Stimulated activated CD8-positive, alpha-beta memory T cell treated with anti-CD3 and anti-CD28 coated beads, Interleukin-4, amount 100 ng/mL, for 24 hours (primary cell): Measurements from ENCODE around the gene KRT26.
"Not testable (repeated sequence)": the region's sequence is repeated elsewhere in the genome, so short reads cannot be mapped to it uniquely, and the experiment has no call there.

Source experiments
- DNase-seq: peaks from one replicate; pipeline ENCODE4 v3.0.0-alpha.2; 2020; ENCODE audit warnings: low read depth

KRT26 gene

DNA sequence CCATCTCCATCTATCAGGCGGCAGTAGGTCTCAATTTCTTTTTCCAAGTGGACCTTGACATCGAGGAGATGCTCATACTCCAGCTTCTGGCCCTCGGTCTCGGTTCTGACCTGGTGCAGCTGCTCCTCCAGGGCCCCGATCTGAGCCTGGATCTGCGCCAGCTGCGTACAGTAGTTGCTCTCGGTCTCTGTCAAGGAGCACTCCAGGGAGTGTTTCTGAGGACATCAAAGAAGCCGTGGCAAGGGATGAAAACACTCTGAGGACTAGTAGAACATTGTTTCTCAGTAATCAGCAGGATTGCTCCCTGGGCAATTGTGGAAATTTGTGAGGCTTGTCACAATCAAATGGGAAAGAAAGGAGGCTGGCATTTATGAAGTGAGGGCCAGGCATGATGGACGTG lies 21.8 kb upstream of the KRT26 start:
- no peak for DNase-seq

DNA sequence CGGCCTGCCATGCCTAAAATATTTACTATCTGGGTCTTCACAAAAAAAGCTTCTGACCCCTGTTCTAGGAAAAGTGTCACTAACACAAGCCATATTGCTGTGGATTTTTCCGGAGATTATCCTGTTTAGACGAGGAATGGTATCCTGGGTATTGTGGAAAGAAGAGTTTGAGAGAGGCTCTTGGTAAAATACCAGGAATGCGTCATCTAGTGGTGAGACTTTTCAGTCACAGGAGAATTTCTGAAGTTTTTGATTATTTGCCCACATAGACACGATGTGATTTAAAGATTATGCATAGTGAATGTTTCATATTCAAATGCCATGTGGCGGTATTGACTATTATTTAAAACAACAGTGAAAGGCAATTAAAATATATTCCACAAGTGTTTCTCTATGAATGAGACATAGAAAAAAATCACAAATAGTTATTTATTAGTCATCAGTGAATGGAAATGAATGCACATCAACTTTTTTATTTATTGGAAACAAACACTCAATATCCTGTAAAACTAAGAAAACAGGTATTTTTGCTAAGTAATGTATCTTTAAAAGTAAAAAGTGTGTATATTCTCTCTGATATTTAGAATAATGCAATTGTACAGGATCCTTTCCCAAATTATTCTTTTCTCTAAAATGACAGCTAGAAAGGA lies 19.9 kb upstream of the KRT26 start:
- no peak for DNase-seq

DNA sequence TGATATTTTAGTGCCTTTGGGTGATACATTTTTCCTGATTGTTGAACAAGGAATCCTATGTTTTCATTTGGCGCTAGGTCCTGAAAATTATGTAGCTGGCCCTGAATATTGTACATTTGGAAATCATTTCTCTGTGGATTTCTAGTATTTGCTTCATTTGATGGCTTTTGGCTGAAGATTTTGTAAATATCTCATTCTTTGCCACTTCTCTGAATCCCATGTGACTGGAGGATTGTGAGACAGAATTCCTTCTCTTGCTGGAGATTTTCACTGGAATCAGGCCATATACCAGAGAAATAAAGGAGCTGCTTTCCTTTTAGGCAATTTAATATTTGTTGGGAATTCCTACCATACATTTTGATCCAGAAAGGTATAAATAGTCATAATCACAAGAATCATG lies 19.1 kb upstream of the KRT26 start:
- no peak for DNase-seq

DNA sequence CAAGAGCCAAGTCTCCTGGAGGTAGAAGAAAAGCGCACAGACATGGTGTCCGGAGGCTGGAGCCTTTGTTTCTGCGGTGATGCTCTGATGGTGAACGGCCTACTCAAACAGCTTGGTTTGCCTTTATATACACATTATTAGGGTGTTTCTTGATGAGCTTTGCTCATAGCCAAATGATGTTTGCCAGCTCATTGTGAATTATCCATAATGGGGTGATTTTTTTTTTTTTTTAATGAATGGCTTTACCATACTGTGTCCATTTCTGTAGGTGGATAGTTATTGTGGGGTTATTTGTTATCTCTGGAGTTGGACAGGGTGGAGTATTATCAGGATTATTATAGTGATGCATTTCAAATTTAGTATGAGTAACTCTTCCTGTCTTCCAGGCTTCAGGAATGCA lies 10.4 kb upstream of the KRT26 start, which contains the start of gene KRT27:
KRT27 (minus strand) TSS at position 101 of the 400 bp plus-strand sequence; CDS start at position 44, 57 bp downstream.
- no peak for DNase-seq

DNA sequence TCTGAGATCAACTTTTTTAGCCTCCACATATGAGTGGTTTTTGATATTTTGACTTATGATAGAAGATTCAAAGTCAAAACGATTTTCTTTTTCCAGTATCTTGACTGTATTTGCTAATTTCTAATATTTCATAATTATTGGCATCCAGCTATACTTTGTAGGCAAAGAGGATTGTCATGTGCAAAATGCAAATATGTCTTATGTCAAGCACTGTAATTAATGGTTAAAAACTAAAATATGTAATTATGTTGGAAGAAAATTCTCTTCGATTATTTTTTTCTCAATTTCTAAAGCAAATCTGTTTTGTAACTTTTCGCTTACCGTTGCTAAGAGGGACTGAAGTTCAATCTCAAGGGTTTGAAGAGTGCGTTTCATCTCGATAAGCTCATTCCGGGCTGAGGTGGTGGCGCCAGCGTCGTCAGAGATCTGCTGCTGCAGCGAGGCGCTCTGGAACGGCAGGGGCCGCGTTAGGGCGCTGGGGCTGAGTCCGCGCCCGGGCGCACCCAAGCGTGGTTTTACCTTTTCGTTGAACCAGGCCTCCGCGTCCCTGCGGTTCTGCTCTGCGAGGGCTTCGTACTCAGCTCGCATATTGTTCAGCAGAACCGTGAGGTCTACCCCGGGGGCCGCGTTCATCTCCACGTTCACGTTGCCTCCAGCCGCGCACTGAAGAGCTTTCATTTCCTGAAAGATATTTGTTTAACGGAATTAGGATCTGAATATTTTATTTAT lies 7.3 kb upstream of the KRT26 start:
- no peak for DNase-seq

DNA sequence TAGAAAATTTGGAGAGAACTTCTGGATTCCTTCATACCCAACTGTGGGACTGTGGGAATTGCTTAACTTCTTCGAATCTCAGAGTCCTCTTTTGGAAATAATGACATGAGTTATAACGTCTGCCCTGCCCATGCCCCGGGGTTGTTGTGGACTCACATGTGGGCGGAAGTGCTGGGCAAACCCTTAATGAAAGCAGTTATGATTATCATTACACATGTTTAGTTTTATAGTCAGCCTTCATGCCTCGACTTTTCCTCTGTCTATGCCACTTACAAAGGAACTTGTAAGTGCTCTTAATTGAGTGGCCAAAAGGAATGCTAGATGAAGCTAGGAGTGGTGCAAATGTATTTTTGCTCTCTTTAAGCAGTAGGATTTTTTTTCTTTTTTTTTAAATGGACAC lies 6.5 kb upstream of the KRT26 start:
- DNase-seq, result no peak

DNA sequence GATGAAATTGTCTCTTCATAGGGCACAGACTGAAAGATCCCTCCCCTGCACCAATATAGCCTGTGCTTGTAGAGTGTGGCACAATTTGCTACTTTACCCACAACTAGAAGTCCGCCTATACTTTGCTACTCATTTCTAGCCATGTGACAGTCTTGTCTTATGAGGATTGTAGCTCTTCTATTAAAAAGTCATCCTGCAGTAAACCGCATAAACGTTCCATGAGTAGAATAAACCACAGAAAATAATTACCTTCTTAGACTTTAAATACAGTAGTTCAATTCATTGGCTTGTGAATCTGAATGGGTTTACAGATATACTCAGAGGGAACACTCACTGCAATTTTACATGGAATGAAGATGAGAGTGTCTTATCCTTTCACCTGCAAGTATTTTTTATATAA lies 6.0 kb upstream of the KRT26 start:
- no peak for DNase-seq

DNA sequence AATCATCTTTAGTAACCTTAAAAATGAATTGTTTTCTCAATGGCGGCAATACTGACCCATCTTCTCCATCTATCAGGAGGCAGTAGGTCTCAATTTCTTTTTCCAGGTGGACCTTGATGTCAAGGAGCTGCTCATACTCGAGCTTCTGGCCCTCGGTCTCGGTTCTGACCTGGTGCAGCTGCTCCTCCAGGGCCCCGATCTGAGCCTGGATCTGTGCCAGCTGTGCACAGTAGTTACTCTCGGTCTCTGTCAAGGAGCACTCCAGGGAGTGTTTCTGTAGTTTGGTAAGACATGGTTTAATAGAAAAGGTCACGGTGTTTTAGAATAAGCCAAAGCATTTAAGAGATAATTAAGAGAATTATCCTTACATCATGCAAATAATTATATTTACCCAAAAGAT lies 5.5 kb upstream of the KRT26 start:
- no peak for DNase-seq

DNA sequence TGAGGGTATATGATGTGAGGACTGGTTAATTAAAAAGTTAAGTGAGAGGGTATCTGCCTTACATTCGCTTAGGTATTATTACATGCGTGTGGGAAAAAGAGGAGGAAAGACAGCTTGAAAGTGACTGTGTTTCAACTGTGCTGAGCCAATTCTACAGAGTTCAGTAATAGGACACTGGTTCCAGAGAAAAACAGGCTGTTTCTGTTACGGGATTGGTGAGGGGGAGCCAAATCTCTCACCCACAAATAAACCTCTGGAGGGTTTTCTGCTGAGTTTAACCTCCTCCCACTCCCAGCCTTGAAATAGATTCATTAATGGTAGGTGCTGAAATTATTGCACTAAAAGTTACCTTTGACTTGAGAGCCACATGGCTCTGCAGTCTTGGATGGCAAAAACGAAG lies 3.9 kb upstream of the KRT26 start:
- no peak for DNase-seq

DNA sequence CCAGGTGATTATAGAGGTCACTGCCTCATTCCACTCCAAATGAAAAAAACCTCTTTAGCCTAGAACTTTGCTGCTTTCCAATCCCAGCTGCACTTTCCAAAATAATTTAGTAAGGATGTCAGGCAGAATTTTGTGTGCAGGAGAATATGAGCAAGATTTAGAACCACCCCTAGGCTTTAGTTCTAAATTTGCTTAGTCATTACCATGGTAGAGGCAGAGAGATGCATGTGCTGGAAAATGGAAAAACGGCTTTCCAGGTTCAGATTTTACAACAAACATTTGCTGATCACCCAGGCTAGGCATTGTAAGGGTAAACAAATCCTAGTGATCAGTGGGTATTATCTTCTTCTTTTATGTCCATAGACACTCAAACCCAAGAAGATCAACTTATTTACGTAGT lies 6.3 kb downstream of the KRT26 start:
- DNase-seq, result no peak

DNA sequence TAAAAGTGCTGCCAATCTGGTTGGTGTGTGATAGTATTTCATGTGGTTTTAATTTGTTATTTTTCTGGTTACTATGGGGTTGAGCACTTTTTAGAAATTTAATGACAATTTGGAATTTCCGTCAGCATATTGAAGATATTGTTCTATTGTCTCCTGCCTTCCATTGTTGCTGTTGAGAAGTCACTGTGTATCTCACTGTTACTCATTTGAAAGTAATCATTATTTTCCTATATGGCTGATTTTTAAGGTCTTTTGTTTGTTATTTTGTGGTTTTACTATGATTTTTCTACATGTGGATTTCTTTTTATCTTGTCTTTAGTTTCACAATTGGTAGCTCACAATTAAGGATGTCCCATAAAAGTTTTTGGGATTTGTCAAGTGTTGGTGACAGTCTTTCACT lies 8.2 kb downstream of the KRT26 start:
- no peak for DNase-seq

DNA sequence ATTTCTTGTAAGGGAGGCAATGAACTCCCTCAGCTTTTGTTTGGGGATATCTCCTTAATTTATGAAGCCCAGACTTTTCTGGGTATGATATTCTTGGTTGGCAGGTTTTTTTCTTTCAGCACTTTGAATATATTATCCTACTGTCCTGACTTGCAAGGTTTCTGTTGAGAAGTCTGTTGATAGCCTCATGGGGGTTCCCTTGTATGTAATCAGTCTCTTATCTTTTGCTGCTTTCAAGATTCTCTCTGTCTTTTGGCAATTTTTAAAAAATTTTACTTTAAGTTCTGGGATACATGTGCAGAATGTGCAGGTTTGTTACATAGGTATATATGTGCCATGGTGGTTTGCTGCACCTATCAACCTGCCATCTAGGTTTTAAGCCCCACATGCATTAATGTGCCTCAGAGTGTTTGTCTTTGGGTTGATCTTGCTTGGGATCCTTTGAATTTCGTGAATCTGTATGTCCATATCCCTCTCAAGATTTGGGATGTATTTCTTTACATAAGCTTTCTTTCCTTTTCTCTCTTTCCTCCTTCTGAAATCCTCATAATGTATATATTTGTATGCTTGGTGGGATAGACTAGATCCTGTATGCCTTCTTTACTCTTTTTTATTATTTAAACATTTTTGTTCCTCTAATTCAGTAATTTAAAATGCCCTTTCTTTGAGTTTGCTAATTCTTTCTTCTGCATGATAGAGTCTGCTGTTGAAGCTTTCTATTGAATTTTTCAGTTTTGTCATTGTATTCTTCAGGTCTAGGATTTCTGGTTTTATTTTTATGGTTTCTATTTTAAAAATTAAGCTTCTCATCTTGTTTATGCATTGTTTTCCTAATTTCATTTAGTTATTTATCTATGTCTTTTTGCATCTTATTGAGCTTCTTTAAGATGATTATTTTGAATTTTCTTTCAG lies 11.6 kb downstream of the KRT26 start:
- DNase-seq, result no peak

DNA sequence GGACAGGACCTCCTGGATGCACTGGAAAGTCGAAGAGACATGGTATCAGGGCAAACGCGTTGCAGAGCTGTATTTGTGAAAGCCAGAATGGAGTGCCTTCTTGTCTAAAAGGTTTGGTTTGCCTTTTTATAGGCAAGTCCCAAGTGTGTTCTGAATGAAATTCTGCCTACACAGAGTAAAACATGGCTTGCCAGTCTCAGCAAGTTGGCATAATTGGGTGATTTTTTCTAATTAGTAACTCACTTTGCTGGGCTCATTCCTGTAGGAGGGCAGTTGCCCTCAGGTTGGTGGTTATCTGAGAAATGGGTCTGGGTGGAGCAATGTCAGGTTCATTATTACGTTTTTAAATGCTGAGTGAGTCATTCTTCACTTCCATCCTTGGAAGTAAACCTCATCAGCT lies 16.8 kb downstream of the KRT26 start, which contains the start of gene KRT25:
KRT25 (minus strand) TSS at position 101 of the 400 bp plus-strand sequence; CDS start at position 41, 60 bp downstream.
- DNase-seq, result no peak

DNA sequence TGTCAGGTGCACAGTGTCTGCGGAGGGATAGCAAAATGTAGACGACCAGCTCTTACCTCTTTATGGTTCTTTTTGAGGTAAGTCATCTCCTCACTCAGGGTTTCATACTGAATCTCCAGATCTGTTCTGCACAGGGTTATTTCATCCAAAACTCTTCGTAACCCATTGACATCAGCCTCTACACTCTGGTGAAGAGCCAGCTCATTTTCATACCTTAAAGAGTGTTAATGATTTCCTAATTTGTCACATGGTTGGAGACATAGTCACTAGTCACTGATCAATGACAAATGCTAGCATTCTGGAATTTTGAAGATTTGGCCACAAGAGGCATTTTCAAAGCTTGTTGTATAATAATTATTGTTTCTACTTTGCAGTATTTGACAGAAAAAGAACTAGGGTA lies 18.2 kb downstream of the KRT26 start:
- no peak for DNase-seq

DNA sequence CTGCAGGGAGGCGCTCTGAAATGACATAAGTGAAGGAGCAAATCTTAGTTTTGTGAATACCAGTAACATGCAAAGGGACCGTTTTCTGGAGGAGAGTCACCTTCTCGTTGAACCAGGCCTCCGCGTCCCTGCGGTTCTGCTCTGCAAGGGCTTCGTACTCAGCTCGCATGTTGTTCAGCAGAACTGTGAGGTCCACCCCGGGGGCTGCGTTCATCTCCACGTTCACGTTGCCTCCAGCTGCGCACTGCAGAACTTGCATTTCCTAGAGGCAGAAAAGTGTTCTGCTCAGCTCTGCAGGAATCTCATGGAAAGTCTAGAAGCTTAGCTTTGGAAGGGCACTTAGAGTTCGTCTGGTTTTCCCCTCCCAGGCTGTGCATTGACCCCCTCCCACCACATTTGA lies 20.9 kb downstream of the KRT26 start:
- DNase-seq, result no peak

DNA sequence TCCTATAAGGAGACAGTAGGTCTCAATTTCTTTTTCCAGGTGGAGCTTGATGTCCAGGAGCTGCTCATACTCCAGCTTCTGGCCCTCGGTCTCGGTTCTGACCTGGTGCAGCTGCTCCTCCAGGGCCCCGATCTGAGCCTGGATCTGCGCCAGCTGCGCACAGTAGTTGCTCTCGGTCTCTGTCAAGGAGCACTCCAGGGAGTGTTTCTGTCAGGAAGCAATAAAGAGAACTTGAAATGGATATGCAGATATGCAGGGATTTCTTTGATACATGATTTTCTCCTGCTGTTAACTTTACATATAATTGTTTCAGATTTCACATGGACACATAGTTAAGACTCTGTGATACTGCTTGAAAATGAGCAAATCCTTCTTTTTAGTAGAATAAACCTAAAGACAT lies 21.6 kb downstream of the KRT26 start:
- DNase-seq, result no peak

DNA sequence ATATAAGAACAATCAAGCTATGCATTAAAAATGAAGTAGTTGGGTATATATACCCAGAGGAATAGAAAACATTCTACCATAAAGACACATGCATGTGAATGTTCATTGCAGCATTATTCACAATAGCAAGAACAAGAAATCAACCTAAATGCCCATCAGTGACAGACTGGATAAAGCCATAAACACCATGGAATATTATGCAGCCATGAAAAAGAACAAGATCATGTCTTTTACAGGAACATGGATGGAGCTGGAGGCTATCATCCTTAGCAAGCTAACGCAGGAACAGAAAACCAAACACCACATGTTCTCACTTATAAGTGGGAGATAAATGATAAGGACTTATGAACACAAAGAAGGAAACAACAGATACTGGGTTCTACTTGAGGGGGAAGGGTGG lies 23.3 kb downstream of the KRT26 start:
- DNase-seq, result not testable (repeated sequence)

DNA sequence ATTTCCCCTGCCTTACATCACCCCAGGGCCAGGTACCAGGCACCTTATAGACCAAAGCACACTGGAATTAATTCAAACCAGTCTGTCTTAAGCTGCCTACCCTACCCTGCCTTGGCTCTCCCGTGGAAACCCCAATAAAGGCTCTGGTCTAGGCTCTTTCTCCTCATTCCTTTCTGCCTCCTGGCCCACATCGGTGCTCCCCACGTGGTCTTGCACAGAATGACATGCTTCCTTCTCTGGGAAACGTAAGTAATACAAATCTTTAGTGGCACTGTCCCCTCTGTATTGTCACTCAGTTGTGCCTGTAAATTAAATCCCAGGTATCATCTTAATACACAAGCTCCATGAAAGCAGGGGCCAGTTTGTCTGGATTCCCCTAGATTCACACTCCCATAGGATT lies 33.4 kb downstream of the KRT26 start:
- no peak for DNase-seq

DNA sequence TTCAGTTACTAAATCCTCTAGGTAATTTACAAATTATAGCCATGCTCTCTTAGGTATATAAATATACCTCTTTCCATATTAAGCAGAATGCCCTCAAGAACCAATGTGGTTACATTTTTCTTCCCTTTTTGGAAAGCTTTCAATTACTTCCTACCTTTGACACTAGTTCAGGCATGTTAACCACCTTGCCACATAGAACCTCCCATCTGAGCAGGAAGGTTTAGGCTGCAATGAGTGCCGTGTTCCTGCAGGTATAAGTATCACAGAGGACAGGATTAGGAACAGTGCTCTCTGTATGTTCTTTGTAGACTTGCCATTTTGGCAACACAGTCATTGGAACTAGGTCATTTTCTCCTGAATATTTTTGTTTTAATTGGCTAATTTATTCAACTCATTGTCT lies 37.0 kb downstream of the KRT26 start:
- no peak for DNase-seq

DNA sequence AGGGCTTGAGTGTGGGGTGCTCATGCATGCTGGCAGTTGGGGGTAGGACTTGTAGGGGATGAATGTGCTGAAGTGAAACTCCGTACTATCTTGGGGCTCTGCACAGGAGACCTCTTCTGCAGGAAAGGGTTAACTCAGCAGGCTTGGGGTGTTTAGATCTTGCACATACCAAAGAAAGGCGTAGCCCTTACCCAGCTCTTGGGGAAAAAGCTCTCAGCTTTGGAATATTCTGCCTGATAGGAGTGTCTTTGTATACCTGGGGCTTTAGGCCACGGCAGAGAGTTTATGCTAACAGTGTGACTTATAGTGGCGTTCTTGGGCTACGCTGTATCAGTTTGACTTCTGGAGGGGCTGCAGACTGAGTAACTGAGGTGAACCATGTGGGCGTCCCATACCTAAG lies 38.0 kb downstream of the KRT26 start:
- DNase-seq, result no peak

DNA sequence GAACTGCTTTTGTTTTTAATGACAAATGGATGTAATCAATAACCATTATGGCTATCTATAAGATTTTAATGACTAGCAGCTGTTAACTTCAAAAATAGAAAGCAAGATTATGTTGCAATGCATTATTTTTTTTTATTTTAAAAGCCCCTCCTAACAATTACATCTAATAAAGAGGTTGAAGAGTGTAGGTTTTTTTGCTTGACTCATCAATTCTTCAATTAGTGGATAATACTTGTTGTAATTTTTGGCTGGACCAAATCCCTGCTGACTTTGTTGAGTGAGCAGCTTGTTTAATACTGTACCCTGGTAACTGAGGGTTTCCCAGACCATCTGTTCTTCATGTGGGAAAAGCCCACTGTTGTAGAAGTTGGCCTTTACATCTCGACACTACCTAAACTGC lies 41.0 kb downstream of the KRT26 start:
- no peak for DNase-seq

DNA sequence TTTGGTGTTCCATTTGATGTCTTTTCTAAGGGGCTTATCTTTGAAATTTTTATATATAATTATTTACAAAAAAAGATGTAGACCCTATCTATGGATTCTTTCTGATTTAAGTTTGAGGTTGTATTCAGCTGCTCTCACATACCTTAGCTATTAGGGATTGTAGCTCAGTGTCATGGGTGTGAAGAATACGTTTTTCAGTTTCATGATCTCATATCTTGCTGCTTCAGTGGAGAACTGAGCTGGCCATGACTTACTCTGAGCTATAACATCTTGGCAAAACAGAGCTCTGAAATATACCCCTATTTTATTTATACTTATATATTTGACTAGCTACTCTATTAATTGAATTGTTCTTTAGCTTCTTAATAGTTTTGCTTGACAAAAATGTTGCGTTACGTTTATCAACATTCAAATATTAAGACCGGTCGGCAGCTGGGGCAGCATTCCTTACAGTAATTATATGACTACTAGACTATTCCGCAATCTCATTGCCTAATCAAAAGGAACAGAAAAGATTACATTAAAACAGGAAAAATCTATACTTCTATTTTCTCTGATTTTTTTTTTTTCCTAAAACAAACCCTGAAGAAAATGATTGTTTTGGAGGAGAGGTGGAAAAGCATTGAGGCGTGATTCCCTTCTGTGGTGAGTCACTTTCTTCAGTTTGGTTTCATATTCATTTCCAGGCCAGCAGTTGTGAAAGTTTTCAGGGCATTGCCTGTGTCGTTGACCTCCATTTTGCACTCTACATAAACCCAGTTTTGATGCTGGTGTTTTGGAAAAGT lies 44.4 kb downstream of the KRT26 start:
- DNase-seq, result no peak
